ENCODE measurements around the gene GLRA2.
"Not testable (repeated sequence)": the region's sequence is repeated elsewhere in the genome, so short reads cannot be mapped to it uniquely, and the experiment has no call there.

GLRA2 gene

DNA sequence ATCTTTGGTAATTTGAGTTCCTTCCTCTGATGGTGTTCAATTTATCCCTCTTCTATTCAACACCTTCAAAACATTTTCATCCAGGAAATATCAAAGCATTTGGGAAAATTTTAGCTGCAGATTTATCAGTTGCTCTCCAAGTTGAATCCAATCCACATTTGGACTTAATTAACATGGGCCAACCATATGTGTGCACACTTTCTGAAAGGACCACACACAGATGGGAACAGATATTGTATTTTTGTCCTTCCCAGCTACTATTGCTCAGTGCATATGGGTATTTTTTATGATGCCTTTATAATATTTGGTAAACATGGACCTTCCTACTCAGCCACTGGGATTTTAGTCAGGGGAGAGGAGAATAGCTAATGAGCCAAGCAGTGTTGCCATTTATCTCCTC lies 65.2 kb downstream of the GLRA2 start:
- DNase-seq, result no peak

DNA sequence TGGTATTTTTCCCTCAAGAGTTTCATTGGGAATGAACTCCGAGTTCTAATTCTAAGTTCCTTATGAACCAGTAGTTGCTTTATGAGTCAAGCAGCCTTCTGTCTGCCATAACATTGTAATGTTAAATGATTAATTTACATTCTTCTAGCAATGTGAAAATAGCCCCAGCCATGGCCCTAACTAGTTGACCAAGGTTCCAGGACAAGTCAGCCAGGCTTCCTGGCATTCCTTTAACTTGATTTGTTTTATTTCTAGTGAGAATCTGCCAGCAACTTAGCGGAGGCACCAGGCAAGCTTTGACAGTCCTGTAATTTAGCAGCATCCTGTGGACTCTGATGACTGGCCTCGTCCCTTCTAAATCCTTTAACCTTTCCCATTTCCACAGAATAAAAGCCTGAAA lies 69.0 kb downstream of the GLRA2 start:
- no peak for DNase-seq

DNA sequence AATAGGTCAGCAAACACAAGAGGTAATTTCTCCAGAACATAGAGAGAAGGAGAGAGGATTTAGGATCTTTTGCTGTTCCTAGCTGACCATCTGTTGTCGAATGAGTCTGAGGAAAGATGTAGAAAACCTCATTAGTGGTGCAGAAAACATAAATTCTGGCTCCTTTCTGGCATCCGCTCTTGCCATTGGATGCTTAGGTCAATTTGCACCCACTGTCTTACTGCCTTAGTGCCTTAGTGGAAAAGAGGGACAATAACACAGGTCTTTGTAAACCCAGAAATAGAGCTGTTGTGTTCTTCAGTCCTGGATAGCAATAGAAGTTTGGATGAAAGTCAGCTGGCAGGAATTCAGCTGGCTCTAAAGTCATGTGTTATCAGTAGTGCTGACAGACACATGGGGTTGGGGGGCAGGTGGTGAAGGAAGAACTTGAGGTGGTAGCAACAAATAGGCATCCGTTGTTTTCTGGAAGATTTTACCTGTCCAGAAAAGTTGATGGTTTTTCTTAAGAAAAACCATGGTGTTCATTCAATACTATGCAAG lies 78.2 kb downstream of the GLRA2 start:
- no peak for DNase-seq

DNA sequence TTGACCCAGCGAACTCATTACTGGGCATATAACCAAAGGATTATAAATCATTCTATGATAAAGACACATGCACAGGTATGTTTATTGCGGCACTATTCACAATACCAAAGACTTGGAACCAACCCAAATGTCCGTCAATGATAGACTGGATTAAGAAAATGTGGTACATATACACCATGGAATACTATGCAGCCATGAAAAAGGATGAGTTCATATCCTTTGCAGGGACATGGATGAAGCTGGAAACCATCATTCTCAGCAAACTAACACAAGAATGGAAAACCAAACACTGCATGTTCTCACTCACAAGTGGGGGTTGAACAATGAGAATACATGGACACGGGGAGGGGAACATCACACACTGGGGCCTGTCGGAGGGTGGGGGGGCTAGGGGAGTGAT lies 83.1 kb downstream of the GLRA2 start:
- DNase-seq, result not testable (repeated sequence)

DNA sequence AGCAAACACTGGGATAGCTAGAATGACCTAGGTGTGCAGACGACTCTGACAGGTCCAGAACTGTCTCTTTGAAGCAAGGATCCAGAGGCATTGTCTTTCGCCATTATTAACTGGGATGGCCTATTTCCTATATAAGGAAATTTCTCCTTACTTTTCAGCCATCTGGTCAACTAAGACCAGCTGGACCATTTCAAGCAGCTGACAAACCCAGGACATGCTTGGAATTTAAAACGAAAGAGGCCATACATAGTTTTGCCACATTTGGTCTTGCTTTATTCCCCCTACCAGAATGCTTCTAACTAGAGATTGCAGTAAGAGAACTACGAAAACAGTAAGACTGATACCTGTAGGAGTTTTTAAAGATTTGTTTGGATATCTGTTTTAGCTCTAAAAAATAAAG lies 87.0 kb downstream of the GLRA2 start:
- DNase-seq, result no peak

DNA sequence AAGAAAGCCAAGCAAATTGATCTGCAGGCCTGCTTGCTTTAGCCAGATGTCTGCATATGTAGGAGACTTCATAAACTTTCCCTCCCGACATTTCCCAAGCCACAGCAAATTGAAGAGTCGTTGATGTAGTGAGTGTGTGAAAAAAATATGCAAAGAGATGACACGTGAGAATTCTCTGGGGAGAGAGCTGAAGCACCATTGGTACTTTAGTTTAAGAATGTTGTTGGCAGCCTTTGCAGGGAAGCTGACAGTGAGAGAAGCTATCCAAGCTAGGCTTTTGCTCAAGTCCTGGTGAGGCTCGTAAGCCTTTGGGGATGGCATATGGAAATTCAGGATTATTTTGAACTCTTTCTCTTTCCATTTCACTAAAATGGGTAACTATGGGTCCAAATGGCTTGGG lies 87.5 kb downstream of the GLRA2 start:
- no peak for DNase-seq

DNA sequence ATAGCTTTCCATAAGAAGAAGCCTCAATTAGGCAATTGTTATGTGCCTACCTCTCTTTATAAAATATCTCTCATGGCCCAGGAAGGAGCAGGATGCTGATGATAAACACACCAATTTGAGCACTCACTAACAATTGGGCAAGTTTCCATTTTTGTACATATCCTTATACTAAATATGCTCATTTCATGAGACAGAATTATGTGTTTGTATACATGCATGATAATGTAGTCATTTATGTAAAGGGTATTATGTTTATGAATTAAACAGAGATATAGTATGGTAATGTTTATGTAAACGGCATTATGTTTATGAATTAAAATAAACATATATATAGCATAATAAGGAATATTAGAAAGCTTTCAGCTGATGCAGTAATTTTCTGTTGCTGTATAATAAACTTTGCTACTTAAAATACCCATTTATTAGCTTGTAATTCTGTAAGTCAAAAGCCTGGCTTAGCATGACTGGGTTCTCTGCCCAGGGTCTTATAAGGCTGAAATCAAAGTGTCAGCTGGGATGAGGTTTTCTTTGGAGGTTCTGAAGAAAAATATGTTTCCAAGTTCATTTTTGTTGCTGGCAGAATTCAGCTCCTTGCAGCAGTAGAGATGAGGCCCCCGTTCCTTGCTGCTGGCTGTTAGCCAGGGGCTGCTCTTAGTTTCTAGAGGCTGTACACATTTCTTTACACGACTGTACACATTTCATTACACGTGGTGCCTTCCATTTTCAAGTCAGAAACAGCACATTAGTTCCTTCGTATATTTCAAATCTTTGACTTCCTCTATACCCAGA lies 89.0 kb downstream of the GLRA2 start:
- DNase-seq, result no peak

DNA sequence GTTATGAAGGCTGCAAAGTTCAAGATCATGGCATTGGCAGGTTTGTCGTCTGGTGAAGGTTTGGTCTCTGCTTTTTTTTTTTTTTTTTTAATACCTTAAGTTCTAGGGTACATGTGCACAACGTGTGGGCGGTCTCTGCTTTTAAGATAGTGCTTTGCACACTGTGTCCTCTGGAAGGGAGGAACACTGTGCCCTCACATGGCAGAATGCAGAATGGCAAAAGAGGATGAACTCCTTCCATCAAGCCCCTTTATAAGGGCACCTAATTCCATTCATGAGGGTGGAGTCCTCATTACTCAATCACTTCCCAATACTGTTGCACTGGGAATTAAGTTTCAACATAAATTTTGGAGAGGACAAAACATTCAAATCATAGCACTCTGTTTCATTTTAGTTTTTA lies 101.4 kb downstream of the GLRA2 start:
- DNase-seq, result no peak

DNA sequence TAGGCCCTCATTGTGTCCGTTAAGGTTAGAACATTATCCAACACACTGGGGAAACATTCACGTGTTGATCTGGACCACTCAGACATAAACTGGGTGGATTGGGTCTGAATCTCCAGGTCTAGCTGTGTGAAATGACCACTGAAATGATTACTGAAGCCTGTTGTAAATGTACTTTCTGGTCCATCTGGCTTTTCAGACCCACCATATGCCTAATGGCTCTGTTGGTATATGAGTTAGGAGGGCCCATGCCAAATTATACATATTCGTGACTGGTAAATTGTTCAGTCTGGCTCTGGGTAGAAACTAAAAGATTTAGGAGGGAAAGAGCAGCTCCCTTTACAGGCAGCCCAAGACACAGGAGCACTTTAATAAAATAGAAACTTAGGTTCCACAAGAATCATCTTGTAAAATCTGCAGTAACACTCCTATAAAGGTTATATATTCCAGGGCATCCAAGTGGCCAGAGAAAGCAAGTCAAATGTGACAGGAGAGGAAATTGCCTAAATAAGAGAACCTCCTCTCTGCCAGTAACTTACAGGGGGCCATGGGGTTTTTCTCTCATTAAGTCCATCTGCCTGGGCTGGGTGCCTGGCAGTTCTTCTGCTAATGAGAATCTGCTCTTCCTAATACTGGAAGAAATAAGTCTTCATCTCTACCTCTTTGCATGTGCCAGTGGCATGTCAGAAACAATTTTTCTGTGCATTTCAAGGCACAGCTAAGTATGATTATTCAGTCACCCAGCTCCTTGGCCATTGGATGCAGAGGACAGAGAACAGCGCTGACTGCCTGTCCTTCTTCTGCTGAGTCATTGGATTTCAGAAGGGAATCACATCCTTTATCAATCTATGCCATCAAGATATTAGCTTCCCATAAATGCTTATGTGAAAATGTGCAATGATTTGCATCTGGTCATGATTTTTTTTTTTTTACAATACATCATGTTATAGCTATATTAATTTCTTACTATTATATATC lies 112.6 kb downstream of the GLRA2 start:
- DNase-seq, result no peak

DNA sequence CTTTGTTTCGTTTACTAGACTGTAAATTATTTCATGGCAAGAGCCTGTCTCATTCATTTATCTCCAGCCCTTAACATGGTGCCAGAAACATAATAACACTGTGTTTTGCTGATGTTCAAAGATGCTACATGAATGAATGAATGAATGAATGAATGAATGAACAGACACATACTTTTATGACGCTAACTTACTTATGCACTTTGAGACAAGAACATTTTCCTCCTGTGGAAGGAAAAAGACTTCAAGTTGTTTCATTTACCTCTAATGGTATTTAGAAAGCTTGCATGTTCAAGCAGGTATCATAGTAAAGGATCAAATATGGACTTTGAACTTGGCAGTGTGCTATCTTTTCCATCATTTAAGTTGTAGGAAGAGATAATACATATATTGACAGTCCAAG lies 131.6 kb downstream of the GLRA2 start:
- no peak for DNase-seq

DNA sequence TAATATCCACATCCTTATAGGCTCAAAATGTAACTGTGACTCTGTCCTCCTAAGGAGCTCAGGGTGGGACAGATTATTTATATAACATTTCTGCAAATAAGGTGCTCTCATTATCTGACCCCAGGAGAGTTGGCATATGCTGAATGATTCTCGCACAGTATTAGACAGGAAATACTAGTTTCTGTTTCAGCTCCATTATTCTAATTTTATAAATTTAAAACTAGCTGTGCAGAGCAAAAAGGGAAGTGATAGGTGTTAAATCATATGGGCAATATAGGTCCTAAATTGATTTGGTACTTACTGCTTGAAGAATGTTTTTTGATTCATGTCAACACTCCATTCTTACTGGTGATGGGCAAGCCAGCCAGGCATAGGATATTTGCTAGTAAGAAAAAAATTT lies 141.5 kb downstream of the GLRA2 start:
- DNase-seq, result no peak

DNA sequence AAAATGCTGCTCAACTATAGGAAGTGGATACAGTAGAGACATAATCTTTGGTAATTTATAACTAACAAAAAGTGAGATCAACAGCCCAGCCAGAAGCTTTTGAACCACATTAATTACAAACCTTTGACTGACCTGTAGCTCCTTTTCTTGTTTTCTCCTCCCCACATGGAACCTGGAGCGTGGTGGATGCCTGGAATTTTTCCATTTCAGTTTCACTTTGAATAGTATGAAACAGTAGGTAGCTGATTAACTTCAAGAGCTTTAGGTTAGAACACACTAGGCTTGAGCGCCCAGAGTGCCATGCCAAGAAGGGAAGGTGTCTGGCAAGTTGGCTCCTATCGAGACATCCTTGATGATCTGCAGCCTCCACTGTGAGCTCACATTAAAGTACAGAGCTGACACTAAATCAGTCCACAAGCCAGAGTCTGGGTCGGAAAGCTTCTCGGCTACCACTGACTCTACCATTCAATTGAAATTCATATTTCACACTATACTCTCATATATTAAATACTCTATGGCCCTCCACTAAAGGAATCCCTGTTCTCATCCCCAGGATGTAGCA lies 143.4 kb downstream of the GLRA2 start:
- DNase-seq, result no peak

DNA sequence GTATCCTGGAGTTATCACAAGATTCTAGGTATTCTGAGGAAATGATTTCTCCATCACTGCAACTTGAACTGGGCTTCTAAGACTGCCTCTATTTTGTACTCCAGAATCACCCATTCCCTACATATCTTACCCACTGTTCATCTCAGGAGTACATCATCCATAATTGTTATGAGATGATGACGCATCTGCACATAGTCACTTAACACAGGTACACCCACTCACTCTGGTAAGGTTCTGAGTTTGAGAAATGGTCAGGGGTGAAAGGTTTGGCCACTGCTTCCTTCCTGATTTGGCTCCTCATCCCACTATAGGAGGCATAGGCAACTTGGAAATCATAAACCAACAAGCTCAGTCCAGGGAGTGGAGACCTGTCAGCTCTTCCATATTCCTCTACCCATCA lies 143.9 kb downstream of the GLRA2 start:
- no peak for DNase-seq

DNA sequence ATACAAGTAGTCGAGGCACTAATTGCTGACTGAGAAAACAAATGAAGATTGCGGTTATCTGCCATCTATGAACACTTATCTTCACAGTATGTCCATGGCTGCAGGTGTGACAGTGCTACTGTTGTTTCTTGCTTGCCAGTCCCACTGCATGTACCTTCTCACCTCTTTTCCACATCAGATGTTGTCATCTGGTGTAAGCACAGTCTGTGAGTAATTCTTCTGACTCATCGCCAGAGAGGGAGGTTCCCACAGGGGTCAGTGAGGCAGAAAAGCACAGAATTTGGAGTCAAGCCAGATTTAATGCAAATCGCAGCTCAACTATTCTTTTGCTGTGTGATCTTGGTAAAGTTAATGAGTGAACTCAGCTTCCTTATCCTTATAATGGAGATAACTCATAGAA lies 144.4 kb downstream of the GLRA2 start:
- no peak for DNase-seq

DNA sequence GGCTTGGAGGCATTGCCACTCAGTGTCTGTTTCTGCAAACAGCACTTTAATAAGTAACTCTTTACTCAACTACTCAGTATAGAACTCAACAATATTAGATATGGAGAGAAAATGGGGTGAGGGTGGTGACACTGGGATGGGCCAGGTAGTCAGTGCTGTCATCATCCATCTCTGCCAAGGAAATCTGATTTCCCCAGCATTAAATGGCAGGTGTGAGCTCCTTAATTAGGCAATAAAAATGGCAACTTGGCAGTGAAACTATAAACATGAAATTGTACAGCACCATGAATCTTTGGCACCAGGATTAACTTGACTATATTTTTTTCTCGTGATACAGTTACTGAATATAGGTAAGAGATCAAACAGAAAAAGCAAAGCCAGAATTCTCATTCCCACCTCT lies 146.2 kb downstream of the GLRA2 start:
- DNase-seq, result no peak

DNA sequence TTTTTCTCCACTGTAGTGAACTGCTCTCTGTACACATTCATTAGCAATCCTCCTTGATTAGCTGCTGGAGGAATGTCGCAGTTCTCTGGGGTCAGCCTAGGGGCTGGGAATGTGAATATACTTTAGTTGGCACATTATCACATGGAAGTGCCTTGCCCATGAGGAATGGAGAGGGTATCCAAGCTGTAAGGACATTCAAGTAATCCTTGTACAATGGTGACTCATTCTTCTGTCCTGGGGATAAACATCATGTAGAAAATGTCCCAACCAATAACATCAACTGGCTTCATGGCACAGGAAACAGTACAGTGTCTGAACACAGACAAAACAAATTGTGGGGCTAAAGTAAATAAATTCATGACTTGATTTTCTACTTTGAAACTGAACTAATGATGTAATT lies 147.1 kb downstream of the GLRA2 start:
- DNase-seq, result no peak

DNA sequence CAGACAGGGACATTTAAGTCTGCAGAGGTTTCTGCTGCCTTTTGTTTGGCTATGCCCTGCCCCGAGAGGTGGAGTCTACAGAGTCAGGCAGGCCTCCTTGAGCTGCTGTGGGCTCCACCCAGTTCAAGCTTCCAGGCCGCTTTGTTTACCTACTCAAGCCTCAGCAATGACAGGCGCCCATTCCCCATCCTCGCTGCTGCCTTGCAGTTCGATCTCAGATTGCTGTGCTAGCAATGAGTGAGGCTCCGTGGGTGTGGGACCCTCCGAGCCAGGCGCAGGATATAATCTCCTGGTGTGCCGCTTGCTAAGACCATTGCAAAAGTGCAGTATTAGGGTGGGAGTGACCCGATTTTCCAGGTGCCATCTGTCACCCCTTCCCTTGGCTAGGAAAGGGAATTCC lies 159.0 kb downstream of the GLRA2 start:
- DNase-seq, result not testable (repeated sequence)

DNA sequence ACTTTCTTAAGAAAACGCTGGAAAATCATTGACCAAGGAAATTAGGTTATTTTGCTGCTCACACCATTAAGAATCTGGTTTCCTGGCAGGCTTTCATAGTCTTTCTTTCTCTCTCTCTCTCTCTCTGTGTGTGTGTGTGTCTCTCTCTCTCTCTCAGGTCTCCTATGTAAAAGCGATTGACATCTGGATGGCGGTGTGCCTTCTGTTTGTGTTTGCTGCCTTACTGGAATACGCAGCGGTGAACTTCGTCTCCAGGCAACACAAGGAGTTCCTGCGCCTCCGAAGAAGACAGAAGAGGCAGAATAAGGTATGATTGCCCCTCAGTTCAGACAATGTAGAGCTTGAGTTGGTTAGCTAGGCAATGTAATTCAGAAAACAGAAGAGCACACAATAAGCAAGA lies 161.2 kb downstream of the GLRA2 start:
- no peak for DNase-seq

DNA sequence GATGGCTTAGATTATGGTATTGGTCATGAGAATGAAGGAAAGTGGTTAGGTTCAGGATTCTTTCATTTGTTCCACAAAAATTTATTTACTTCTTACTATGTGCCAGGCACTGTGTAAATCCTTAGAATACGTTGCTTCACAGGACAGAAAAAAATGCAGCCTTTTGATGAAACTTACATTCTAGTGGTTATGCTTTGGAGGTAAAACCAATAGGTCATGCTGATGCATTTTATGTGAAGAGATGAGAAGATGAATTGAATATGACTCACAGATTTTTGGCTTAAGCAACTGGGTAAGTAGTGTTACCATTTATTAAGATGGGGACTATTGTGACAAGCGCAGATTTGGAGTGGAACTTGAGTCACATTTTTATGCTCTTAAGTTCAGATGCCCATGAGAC lies 165.3 kb downstream of the GLRA2 start:
- DNase-seq, result no peak

DNA sequence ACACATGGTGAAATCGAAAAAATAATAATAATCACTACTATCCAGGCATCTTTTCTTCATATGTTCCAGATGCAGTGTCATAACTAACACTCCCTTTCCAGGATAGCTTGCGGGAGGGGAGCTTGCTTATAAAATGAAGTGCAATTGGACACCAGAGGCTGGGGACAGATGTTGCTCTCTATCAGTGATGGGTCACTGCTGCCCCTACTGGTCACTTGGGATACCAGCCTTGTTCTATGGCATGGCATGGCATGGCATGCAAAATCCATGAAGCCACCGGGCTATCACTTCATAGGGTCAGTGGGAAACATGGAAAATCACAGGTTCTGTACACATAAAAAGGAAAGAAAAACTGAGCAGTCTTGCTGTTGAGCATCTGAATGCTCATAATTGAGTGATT lies 168.1 kb downstream of the GLRA2 start:
- peak in 1 of 2 donors; percentile 16 for DNase-seq

DNA sequence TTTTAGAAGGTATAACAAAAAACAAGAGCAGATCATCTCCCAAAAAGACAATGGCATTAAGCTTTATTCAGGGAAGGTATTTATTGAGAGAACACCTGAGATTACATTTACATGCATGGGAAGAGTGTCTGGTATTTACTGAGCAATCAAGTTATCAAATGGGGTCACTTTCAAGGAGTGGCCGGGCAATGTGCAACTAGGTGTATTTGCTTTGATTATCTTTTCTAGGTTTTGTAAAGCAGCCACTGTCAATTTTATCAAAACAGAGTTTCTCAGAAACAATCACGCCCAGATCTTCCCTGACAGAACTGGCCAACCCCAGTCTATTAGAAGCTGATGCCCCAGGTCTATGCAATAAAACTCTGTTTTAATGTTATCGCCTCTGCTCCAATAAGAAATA lies 169.5 kb downstream of the GLRA2 start:
- no peak for DNase-seq

DNA sequence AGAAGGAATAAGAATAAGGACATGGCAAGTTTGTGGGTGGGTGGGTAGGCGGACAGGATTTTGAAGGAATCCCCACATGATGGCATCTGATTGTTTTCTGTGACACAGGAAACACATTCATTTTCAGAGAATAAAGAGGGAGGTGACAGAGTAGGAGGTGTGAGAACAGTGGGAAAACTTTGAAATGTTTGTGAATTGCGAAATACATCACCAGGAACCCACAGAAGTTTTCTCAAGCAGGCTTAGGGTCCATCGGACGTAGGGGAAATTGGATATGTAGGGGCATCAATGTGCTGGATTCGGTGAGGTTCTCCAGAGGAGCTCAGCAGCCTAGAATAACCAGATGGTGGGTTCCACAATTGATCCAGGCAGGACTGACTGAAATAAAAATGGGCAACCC lies 171.6 kb downstream of the GLRA2 start:
- DNase-seq, result no peak

DNA sequence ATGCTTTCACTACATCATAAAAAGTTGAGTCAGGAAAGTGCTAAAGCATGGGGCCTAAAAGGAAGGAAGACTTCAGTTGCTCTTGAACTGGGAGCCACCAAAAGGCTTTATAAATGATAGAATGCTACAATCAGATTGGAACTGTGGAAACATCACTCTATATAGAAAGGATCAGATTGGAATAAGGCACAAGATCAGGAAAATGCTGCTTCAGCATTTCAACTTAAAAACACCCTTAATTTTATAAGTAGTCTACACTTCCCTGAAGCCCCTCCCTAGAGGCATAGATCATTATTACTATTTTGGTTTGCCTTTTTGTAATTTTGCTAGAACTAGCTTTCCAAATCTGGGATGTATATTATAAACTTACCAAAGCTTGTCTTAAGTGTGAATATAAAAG lies 172.8 kb downstream of the GLRA2 start:
- DNase-seq, result no peak

DNA sequence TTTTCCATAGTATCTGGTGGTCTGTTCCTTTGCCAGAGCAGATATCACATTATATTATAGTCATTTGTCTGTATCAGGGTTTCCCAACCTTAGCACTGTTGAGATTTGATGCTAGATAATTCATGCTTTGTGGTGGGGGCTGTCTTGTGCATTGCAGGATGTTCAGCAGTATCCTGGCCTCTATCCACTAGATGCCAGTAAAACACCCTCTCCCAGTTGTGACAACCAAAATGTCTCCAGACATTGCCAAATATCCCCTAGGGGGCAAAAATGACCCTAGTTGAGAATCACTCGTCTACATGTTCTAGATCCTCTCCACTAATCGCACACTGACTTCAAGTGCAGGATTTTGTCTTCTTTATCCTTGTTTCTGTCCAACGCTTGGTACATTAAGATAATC lies 182.8 kb downstream of the GLRA2 start:
- no peak for DNase-seq

All from inflammatory macrophage treated with lipopolysaccharide for 1 hour (primary cell).